ENCODE measurements around the gene TIGD3. TPM values are rescaled to one million over a fixed set of nuclear protein-coding genes. Genes with fewer than 3 reads are reported as not detected.

TIGD3 gene, protein sequence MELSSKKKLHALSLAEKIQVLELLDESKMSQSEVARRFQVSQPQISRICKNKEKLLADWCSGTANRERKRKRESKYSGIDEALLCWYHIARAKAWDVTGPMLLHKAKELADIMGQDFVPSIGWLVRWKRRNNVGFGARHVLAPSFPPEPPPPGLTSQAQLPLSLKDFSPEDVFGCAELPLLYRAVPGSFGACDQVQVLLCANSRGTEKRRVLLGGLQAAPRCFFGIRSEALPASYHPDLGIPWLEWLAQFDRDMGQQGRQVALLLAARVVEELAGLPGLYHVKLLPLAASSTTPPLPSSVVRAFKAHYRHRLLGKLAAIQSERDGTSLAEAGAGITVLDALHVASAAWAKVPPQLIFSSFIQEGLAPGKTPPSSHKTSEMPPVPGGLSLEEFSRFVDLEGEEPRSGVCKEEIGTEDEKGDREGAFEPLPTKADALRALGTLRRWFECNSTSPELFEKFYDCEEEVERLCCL
- under 0.01 TPM in 1 of 2 replicates, not detected in the other for total RNA-seq

DNA sequence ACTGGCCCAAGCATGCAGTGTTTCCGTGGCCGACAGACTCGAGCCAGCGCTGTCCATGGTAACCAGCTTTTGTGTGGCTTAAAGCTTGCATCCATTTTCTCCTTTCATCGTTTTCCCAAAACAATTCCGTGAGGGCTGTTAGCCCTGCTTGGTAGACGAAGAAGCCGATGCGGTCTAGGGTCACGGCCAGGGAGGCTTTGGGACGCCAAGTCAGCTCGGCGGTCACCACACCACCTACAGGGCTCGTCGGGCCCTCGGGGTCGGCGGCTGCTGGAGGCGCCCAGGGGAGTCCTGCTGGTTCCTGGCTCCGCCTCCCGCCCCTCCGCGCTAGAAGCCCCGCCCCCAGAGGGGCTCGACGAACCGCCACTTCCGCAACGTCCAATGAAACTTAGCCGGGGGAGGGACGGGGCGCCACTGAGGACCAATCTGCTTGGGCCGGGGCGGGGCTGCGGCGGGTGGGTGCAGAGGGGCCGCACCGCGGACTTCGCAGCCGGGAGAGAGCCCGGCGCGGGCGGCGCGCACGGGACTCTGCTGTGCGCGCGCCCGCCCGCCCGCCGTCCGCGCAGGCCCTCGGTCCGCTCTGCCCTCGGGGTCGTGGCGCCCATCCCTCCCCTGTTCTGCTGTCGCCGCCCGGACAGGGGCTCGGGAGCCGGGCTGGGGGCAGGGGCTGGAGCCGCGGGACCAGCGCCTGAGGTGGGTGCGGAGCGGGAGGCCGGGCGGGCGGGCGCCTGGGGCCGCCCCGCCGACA, at the start of gene TIGD3:
Gene TIGD3, plus strand, starts transcription at position 487 of the 748 bp plus-strand sequence. CDS start 1,058 bp downstream, outside the sequence.

DNA sequence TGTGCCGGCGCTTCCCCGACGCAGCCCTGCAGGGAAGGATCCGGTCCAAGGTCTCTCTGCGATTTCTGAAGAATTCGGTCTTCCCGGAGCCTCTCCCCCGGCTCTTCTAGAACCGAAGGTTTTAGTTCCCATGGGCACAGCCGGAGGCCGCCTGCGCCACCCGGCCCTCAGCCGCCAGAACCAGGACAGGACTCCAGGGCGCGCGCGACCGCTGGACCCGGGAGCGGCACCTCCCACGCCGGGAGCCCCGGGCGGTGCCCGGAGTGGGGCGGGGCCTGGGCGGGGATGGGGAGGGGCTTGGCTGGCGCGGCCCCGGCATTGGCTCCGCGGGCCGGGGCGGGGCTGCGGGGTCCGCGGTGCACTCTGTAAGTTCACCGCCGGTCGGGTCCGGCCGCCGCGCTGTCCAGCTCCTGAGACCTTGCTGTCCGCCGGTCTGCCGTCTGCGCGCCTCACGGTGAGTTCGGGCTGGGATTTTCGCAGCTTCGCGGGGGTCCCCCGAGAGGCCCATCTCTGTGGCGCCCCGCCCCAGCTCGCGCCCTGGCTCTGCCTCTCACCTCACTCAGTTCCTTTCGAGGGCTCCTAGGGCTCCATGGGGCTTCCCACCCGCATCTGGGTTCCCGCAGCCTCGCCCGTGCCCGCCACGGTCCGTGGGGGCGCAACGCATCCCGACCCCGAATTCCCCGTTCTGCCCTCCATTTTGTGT, 39.9 kb upstream of the TIGD3 start, which contains the start of gene CDC42EP2:
Gene CDC42EP2, plus strand, starts transcription at position 366 of the 703 bp plus-strand sequence. CDS start 6,033 bp downstream, outside the sequence.

DNA sequence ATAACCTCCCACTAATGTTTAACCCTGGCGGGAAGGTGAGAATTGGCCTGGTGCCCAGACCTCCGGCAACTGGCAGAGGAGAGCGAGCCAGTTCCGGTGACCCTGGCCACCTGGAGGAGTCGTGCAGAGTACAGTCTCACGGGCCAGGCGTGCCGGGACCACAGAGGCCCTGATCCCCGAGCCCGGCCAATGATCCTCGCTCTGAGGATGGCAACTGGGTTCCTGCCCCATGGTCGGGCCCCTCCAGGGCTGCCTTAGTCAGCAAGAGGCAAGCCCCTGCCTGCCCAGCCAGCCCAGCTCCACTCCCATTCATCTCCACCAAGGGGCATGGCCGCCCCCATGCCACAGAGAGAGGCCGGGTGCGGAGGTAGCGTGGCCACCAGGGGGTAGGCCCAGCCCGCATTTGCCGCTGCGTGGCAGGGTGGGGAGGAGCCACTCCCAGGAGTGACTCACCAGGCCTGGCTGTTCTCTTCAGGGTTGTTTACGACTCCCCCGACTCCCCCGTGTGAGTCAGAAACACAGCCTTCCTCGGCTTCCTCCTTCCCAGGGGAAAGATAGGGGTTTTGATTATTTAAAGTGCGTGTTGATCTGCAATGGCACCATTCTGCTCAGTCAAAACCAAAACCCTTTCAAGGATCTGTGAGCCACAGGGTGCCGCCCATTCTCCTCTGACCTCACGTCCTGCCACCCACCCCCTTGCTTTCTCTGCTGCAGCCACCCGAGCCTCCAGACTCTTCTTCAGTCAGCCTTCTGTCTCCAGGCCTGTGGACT, 27.7 kb downstream of the TIGD3 start, which contains the start of gene SLC25A45:
Gene SLC25A45, minus strand, starts transcription at position 614 of the 771 bp plus-strand sequence. CDS start 695 bp downstream, outside the sequence.

DNA sequence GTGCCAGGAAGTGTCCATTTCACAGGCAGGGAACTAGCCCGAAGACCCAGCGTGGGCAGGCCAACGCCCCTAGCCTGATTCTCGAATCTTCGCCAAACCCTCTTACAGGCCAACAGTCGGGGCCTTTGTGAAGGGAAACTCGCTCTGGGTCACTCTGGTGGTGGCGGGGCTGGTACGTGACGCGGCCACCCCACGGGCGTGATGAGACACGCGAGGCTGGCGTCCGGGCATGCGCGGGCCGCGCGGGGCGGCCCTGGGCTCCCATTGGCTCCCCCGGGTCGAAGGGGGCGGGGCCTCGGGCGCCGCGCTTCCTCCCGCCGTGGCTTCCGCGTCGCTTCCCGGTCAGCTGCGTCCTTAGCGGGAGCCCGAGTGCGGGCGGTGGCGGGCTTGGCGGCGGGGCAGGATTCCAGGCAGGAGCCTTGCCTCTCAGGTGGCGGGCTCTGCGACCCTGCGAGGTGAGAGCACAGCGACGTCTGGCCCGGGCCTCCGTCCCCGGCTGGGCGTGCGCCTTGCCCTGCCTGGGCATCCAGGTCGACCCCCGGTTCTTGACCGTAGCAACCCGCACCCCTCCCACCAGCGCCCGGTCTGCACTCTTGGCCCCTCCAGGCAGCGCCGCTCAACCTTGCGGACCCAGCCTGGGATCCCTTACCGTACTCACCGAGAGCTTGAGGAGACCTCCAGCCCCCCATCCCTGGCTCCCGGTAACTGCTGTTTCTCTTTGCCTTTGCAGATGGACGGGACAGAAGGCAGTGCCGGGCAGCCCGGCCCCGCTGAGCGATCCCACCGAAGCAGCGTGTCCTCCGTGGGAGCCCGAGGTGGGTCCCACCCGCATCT, 32.0 kb downstream of the TIGD3 start, which contains the start of gene FRMD8:
Gene FRMD8, plus strand, starts transcription at position 331 of the 834 bp plus-strand sequence. Its CDS starts 400 bp downstream, at position 731.

Other genes starting within 250 kb of the TIGD3 start
- gene TM7SF2, start 242.9 kb upstream of the TIGD3 start, total RNA-seq, result 16.4 and 23.3 TPM in 2 replicates
- gene ZNHIT2, start 237.1 kb upstream of the TIGD3 start, total RNA-seq, result 9.2 and 15.9 TPM in 2 replicates
- 159 and 247 TPM in 2 replicates for gene FAU, start 232.6 kb upstream of the TIGD3 start, total RNA-seq
- 50.4 and 55.6 TPM in 2 replicates for gene MRPL49, start 232.4 kb upstream of the TIGD3 start, total RNA-seq
- gene SYVN1, start 220.2 kb upstream of the TIGD3 start, total RNA-seq, result 19.8 and 22.7 TPM in 2 replicates
- not detected in 2 replicates for gene SPDYC, start 184.5 kb upstream of the TIGD3 start, total RNA-seq
- 175 and 262 TPM in 2 replicates for gene CAPN1, start 172.8 kb upstream of the TIGD3 start, total RNA-seq
- gene POLA2, start 92.8 kb upstream of the TIGD3 start, total RNA-seq, result 2.3 and 9.6 TPM in 2 replicates
- 33.2 and 47.8 TPM in 2 replicates for gene CDC42EP2, start 39.9 kb upstream of the TIGD3 start, total RNA-seq
- gene DPF2, start 20.9 kb upstream of the TIGD3 start, total RNA-seq, result 49.3 and 51.1 TPM in 2 replicates
- gene SLC25A45, start 27.9 kb downstream of the TIGD3 start, total RNA-seq, result 2.0 and 3.1 TPM in 2 replicates
- 34.2 and 51.8 TPM in 2 replicates for gene FRMD8, start 31.9 kb downstream of the TIGD3 start, total RNA-seq
- gene NEAT1, start 68.0 kb downstream of the TIGD3 start, total RNA-seq, result 322 and 406 TPM in 2 replicates
- 13,561 and 20,792 TPM in 2 replicates for gene MALAT1, start 144.3 kb downstream of the TIGD3 start, total RNA-seq
- 77.2 and 139 TPM in 2 replicates for gene SCYL1, start 170.3 kb downstream of the TIGD3 start, total RNA-seq
- gene LTBP3, start 203.6 kb downstream of the TIGD3 start, total RNA-seq, result 38.7 and 93.8 TPM in 2 replicates
- 36.7 and 55.1 TPM in 2 replicates for gene ZNRD2, start 215.7 kb downstream of the TIGD3 start, total RNA-seq
- 11.8 and 30.3 TPM in 2 replicates for gene FAM89B, start 217.8 kb downstream of the TIGD3 start, total RNA-seq
- gene EHBP1L1, start 221.3 kb downstream of the TIGD3 start, total RNA-seq, result 60.4 and 79.7 TPM in 2 replicates
- gene KCNK7, start 241.0 kb downstream of the TIGD3 start, total RNA-seq, result 0.29 and 0.50 TPM in 2 replicates